DMS53 treated with DMSO at 0.1 percent for 48 hours (cell line): ENCODE data around the gene SLC22A7.

Experiments
- DNase-seq: peaks from one replicate; lab custom pipeline; 2025; ENCODE audit not compliant: unreplicated experiment; lab: John Stamatoyannopoulos, UW

The SLC22A7 gene

DNA sequence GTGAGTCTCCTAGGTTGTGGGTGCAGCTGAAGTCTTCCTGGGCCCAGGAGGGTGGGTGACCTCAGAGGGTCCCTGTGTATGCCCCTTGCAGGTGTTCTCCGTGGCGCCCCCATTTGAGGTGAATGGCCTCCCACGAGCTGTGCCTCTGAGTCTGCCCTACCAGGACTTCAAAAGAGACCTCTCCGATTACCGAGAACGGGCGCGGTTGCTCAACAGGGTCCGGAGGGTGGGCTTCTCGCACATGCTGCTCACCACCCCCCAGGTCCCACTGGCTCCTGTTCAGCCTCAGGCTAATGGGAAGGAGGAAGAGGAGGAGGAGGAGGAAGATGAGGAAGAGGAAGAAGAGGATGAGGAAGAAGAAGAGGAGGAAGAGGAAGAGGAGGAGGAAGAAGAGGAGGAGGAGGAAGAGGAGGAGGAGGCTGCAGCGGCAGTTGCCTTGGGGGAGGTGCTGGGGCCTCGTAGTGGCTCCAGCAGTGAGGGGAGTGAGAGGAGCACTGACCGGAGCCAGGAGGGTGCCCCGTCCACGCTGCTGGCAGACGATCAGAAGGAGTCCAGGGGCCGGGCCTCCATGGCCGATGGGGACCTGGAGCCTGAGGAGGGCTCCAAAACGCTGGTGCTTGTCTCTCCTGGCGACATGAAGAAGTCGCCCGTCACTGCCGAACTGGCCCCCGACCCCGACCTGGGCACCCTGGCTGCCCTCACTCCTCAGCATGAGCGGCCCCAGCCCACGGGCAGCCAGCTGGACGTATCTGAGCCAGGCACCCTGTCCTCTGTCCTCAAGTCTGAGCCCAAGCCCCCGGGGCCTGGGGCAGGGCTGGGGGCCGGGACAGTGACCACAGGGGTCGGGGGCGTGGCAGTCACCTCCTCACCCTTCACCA is 15.2 kb upstream of the SLC22A7 start:
- DNase-seq = no peak

DNA sequence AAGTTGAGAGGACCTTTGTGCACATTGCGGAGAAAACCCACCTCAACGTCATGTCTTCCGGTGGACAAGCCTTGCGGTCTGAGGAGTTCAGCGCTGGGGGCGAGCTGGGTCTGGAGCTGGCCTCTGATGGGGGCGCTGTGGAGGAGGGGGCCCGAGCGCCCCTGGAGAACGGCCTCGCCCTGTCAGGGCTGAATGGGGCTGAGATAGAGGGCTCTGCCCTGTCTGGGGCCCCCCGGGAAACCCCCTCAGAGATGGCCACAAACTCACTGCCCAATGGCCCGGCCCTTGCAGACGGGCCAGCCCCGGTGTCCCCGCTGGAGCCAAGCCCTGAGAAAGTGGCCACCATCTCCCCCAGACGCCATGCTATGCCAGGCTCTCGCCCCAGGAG is 14.6 kb upstream of the SLC22A7 start:
- DNase-seq = no peak

DNA sequence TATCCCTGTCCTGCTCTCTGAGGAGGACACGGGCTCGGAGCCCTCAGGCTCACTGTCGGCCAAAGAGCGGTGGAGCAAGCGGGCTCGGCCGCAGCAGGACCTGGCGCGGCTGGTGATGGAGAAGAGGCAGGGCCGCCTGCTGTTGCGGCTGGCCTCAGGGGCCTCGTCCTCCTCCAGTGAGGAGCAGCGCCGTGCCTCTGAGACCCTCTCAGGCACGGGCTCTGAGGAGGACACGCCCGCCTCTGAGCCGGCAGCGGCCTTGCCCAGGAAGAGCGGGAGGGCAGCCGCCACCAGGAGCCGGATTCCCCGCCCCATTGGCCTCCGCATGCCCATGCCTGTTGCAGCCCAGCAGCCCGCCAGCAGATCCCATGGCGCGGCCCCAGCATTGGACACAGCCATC is 14.2 kb upstream of the SLC22A7 start:
- DNase-seq = no peak

DNA sequence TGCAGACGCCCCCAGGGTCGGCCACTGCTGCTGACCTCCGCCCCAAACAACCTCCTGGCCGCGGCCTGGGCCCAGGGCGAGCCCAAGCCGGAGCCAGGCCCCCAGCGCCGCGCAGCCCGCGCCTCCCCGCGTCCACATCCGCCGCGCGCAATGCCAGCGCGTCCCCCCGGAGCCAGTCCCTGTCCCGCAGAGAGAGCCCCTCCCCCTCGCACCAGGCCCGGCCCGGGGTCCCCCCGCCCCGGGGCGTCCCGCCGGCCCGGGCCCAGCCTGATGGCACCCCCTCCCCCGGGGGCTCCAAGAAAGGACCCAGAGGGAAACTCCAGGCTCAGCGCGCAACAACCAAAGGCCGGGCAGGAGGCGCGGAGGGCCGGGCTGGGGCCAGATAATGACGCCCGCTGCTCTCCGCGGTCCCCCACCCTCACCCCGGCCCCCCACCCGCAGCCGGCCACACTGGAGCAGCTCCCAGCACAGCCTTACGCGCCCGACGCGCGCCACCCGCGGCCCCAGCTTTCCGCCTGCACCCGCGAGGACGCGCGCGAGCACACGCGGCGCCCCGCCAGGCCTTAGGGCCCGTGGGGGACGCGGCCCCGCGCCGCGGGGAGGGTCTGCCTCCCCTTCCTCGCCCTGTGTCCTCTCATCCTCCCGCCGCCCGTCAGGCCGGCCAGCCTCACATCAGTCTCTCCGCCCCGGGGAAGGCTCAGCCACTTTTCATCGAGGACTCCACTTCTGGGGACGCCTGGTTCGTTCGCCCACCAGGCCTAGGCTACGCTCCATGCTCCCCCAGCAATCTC is 12.9 kb upstream of the SLC22A7 start:
- DNase-seq = no peak

DNA sequence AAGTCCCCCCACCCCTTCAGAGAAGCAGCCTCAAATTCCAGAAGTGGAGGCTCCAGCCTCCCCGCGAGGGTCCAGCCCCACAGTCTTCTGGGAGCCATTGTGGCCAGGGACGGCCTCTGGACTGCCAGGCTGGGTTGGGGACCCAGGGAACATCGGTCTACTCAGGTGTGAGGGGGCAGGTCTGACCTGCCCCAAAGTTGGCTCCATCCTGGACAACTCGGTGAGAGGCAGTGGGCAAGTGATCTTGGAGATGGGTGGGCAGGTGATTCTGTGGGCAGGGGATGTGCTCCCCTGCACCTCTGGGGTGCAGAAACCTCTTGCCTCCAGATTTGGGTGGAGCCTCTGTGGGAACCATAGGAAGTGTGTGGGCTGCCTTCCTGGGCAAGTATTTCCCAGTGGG is 12.2 kb upstream of the SLC22A7 start:
- DNase-seq = no peak

DNA sequence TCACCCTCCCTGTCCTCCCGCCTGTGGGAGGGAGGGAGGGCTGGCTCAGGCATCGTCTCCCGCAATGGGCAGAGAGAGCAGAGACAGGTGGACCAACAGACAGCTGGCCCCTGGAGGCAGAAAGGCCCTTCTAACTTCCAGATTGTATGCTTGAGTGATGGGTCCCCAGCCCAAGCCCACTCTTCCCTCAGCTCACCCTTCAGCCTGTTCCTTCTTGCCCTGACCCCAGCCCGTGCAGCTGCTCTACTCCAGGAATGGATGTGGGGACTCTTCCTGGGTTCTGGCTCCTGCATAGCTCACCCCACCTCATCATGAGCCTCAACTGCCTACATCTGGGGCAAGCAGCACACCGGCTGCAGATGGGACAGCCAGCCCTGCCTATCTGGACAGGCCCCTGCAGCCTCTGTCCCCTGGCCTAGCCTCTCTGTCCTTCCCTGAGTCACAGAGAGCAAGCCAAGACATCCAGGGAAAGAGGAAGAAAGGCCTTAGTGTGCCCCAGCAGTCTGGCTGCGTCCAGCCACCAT is 11.5 kb upstream of the SLC22A7 start:
- DNase-seq = no peak

DNA sequence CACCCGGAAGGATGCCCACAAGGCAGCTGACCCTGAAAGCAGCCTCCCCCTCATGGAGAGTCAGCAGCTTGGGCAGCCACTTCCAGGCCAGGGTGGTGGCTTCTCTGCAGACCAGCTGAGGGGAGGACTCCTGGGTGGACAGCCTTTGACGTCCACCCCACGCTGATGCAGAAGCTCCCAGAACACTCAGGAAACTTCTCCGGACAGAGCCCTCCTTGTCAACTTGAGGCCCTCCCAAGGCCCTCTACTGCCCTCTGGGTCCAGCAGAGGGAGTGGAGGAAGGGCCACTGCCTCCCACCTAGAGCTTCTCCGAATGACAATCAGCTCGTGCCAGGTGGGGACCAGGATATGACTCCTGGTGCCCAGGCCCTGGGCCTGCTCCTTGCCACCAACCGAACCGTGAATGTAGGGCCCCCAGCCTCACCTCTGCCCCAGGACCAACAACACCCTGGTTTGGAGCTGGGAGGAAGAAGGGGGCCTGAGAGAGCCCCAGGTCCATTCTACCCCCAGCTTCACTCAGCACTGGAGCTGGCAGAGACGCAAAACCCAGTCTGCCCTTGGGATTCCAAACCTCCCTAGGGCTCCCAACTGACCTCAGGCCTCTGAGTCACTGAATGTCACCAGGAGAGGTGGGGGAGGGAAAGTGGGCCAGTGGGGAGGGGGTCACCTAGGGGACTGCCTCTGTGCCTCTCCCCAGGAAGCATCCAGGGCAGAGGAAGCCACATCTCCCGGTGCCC is 10.9 kb upstream of the SLC22A7 start:
- DNase-seq = no peak

DNA sequence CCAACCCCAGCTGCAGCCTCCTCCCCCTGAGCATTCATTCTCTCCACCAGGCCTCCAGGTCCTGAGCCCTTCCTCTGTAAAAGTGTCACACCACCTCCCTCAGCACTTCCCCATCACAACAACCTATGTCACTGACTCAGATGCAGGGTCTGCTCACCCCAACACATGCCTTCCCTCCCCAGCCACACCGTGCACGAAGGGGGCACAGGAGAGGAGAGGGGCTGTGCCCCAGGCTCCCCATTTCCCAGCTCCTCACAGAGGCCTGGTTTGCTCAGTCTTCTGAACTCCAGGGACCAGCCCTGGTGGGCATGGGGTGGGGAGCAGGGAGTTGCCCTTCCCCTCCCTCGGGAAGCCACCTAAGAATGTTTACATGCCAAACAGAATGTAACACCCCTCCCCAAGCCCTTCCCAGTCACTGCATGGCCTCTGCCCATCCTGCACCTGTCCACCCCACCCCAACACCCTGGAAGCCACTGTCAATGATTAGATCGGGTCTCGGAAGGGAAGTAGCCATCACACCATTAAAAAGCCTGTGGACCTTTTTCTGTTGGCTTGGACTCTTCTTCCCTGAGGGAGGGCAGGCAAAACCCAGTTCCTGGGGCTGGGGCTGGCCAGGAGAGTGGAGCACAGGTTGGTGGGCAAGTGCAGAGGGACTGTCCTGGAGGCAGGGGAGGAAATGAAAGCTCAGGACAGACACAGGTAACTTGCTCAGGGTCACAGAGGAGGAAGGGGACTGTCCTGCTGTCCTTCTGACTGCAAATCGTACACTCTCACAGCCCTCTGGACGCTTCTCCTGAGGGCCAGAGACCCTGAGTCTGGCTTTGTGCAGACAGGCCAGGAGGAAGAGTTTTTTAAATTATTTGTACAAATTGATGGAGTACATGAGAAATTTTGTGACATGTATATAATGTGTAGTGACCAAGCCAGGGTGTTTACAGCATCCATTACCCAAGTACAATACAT is 10.1 kb upstream of the SLC22A7 start:
- no peak for DNase-seq

DNA sequence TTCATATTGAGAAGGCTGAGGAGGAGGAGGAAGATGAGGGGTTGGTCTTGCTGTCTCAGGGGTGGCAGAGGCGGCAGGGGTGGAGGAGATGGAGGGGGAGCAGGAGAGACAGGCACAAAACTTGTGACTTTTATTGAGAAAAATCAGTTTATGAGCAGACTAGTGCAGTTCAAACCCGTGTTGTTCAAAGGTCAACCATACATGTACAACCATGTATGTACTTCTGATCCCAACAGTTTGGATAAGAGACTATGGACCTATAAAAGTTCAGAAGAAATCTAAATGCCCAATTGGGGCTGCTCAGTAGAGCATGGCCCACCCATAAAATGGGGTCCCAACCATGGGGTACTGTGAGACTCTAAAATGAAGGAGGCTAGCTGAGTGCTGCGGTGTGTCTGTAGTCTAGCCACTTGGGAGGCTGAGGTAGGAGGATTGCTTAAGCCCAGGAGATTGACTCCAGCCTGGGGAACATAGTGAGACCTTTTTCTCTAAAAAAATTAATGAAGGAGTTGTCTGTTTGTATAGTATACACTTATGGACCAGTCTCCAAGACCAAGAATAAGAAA is 7.6 kb upstream of the SLC22A7 start:
- DNase-seq = no peak

DNA sequence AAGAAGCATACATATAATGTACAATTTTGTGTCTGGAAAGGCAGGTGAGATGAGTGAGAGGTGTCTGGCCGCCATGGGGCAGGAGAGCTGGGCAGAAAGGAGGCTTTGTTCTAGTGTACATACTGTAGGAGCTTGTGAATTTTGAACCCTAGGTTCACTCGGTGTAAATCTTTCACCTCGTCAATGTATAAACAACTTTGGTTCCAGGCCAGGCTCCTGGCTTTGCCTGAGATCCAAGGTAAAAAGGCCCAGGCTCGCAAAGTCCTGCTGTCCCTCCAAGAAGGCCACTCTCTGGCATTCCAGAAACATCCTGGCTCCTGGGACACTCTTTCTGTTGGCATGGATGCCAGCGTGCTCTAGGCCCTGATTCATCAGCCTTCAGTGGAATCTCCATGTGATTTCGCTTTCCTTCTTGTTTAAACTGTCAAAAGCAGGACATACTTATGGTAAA is 7.1 kb upstream of the SLC22A7 start:
- no peak for DNase-seq

DNA sequence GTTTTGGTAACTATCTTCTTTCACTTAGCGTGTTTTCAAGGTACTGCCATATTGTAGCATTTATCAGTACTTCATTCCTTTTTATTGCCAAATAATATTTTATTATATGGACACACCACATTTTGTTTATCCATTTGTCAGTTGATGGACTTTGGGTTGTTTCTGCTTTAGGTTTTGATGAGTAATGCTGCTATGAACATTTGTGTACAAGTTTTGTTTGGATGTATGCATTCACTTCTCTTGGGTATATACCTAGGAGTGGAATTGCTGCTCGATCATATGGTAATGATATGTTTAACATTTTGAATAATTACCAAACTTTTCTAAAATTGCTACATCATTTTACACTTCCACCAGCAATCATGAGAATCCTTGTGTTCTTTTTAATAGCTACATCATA is 6.4 kb upstream of the SLC22A7 start:
- no peak for DNase-seq

DNA sequence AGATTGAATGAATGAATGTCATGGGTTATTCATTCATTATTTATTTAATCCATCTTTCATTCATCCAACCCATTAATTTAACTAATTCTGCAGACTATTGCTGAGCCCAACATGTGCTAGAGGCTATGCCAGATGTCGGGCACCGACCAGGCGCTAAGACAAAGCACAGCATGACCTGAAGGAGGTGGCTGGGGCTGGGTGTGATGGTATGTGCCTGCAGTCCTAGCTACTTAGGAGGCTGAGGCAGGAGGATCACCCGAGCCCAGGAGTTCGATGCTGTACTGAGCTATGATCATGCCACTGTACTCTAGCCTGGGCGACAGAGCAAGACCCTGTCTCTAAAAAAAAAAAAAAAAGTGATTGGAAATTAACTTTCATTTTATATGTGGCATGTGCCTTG is 5.7 kb upstream of the SLC22A7 start:
- no peak for DNase-seq

DNA sequence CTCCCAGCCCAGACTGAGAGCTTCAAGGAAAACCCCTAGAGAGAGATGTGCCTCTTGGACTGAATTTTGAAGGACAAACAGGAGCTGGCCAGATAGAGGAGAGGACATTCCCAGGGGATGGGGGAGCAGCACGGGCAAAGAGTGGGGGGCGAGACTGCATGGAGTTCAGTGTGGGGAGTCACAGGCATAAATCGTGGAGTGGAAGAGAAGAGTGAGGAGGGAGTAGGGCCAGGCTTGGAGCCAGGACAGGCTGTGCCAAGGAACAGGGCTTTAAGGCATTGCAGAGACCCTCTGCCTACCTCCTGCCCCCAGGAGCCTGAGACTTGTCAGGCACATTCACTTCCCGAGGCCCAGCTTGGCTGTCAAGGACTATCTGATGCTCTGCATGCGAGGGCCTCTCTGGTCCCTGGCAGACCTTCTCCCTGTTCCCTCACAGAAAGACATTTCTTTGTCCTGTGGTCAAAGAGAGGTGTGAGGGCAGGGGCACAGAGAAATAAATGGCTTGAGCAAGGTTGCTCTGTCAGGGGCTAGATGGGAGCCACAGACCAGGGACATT is 5.2 kb upstream of the SLC22A7 start:
- DNase-seq = no peak

DNA sequence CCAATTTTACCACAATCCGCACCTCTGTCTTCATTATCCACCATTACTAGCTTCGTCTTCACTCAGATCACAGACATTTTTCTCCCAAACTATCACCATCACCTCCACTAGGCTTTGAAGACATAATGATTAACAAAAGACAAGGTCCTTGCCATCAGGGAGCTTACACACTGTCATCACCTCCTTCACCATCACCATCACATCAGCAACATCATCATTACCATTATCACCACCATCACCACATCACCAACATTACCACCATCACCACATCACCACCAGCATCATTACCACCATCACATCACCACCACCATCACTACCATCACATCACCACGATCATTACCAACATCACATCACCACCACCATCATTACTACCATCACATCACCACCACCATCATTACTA is 4.4 kb upstream of the SLC22A7 start:
- no peak for DNase-seq

DNA sequence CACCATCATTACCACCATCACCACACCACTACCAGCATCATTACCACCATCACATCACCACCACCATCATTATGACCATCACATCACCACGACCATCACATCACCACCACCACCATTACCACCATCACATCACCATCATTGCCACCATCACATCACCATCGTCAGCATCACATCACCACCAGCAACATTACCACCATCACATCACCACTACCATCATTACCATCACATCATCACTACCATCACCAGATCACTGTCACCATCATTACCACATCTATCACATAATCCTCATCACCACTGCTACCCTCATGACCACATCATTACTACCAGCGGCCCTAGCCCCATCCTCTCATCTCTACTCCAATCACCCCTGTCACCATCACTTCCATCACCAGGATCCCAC is 3.5 kb upstream of the SLC22A7 start:
- DNase-seq = no peak

DNA sequence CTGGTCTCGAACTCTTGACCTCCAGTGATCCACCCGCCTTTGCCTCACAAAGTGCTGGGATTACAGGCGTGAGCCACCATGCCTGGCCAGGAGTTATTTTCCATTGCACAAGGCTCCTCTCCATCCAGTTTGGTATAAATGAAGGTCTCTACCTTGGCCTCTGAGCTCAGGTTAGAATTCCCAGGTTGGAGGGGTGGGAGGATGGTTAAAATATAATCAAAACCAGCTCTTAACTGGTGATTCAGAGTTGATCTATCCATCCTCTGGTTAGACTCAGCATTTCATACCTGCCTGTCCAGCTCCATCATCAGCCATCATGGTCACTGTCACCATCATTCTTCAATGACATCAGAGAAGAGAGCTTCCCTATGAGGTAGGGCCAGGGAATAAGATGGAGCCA is 2.6 kb upstream of the SLC22A7 start:
- no peak for DNase-seq

DNA sequence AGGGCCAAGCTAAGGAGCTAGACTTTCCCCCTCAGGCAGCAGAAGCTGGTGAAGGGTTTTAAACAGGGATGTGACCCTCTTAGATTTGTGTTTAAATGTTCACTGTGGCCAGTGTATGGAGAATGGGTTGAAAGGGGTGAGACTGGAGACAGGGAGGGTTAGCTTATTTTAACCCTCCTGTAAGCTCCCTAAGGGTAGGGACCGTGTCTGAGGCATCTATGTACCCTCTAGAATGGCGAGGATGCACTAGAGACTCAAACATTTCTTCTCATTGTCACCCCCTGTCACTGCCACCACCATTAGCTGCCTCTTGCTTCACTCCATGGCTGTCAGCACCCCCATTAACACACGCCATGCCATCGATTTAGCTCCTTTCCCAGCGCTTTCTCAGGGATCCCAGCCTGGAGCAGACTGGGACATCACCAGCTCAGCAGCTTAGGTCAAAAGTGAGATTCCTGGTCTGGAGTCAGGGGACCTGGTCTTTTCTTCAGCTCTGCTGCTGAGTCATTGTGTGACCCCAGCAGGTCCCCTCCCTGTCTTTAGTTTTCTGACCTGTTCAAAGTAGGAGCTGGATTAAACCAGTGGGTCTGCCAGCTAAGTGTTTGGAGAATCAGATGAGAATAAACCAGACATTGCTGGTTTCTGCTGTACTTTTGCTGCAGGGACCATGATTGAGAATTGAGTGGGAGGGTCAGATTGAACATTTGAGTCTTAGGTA is 1.1 kb upstream of the SLC22A7 start:
- no peak for DNase-seq

DNA sequence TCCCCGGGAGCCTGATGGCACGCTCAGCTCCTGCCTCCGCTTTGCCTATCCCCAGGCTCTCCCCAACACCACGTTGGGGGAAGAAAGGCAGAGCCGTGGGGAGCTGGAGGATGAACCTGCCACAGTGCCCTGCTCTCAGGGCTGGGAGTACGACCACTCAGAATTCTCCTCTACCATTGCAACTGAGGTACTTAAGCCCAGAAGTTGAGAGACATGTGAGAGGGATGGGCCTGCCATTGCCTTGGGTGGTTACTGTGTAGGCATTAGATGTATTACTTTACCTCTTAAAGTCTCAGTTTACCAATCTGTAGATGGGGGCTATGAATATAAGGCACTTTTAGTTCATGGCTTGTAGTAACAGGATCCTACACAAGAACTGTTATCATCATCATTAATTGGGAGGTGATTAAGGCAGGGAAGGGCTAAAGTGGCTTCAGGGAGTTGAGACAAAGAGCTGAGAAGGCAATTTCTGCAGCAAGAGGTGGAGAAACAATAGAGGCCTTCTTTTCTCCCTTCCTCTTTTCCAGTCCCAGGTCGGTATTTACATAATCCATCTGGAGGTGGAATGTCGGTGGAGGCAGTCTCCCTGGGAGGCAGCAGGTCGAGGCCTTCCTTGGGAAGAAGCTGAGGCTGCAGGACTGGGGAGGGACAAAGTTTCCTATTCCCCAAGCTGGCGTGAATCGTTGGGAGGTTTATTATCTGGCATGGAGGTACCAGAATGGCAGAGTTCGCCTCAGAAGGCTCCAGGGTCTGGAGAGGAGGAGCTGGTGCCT is 691 bp downstream of the SLC22A7 start:
- no peak for DNase-seq
